Skin epidermis (tissue), 12 donors: Measurements from ENCODE around the gene CPPED1.
"Not testable (repeated sequence)": the region's sequence is repeated elsewhere in the genome, so short reads cannot be mapped to it uniquely, and the experiment has no call there.

ENCODE experiments used
- H3K27ac ChIP-seq, 21 experiments: fragments of 200-600 bp; sonication (generic) in 11 of 21; one replicate each; pipeline ENCODE4 v1.5.0; 2020; ENCODE audit warnings: mild to moderate bottlenecking in 3 of 21, inconsistent platforms in 2 of 21, moderate library complexity in 2 of 21
- H3K4me3 ChIP-seq, 7 experiments: fragments of 200-600 bp; sonication (generic) in 2 of 7; one replicate each; pipeline ENCODE4 v1.5.0; 2020; ENCODE audit warnings: inconsistent platforms in 2 of 7, mild to moderate bottlenecking in 2 of 7, moderate library complexity in 1 of 7

Gene CPPED1, protein sequence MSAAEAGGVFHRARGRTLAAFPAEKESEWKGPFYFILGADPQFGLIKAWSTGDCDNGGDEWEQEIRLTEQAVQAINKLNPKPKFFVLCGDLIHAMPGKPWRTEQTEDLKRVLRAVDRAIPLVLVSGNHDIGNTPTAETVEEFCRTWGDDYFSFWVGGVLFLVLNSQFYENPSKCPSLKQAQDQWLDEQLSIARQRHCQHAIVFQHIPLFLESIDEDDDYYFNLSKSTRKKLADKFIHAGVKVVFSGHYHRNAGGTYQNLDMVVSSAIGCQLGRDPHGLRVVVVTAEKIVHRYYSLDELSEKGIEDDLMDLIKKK

DNA sequence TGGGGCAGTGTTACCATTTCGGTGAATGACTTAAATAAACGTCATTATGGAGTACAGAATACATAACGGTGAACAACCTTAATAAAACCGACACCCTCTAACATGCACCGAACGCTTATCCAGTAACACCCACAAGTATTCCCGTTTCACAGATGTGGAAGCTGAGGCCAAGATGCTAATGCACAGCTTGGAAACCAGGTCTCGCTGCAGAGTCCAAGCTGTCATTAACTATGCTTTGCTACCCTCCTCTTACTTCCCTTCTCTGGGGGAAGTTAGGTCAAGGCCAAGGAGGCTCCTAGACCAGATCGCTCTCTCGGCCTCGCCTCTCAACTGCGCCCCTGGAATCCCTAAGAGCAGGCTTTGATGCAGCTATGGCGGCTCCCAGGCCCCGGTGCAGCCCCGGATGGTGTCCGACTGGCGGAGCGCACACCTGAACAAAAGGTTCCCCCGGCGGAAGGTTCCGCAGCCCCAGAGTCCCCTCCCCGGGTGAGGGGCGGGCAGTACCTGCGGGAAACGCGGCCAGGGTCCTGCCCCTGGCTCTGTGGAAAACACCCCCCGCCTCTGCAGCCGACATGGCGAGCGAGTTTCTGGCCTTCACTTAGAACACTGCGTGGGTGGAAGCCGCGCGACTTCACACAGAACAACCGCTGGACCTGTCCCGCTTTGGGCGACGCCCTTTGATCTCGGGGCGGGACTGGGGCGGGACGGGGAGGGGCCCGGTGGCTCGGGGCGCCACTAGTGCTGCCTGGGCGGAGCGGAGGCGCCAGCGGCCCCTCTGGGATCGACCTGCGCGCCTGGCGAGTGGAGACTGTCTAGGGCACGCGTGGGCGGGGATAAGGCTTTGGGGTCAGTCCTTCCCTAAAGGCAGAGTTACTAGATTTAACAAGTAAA, at the start of gene CPPED1:
Gene CPPED1, minus strand, starts transcription at position 685 of the 891 bp plus-strand sequence. Its CDS starts 111 bp downstream, at position 574.
- peak within 1 kb of the TSS; percentile 46 to 74 (median 54) for H3K4me3 ChIP-seq
- H3K27ac ChIP-seq: peak within 1 kb of the TSS; percentile 60 to 94 (median 86)

DNA sequence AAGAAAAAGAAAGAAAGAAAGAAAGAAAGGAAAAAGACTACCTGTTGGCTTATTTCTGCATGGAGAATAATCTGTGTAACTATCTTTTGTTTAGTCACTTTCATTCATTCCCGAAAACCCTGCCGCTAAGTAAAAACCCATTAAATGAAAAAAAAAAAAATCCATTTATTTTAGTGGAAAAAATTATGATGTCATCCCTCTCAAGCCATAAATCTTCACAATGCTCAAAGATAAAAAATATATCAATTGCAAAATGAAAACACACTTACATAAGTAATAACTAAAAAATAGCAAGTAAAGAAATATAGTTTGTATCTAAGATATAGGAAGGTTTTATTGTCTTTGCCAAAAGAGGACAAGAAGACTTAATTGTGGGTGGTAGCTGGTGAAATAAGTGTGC, 46.5 kb upstream of the CPPED1 start:
- Histone ChIP-seq H3K27ac (no peak overlapping the region), H3K4me3 (no peak overlapping the region)

DNA sequence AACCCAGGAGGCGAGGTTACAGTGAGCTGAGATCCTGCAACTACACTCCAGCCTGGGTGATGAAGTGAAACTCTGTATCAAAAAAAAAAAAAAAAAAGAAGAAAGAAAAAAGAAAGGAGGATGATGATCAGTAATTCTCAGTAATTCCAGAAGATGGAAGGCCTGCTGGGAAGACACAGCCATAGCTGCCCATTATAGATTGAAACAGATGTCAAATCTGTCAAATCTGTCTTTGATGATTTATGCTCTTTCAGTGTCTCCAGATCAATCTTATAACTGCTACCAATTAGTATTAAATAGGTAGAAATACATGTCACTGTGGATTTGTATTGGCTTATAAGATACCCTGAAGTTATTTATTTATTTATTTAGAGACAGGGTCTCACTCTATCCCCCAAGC, 42.9 kb upstream of the CPPED1 start:
- no peak overlapping the region for H3K27ac ChIP-seq
- H3K4me3 ChIP-seq: no peak overlapping the region

DNA sequence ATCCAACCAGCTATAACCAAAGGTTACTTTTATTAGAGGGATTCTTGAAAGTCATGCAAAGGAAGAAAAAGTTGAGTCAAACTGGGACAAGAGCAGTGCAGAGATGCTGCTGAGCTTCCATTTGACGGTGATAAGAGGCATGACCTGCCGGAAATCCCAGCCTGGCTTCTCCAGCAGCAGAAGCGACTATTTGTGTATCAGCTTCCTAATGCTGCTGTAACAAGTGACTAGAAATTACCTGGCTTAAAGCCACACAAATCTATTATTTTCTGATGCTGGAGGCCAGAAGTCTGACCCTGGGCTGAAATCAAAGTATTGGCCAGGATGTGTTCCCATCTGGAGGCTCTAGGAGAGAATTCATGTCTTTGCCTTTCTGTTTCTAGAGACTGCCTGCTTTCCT, 41.6 kb upstream of the CPPED1 start:
- Histone ChIP-seq H3K27ac (no peak overlapping the region), H3K4me3 (no peak overlapping the region)

DNA sequence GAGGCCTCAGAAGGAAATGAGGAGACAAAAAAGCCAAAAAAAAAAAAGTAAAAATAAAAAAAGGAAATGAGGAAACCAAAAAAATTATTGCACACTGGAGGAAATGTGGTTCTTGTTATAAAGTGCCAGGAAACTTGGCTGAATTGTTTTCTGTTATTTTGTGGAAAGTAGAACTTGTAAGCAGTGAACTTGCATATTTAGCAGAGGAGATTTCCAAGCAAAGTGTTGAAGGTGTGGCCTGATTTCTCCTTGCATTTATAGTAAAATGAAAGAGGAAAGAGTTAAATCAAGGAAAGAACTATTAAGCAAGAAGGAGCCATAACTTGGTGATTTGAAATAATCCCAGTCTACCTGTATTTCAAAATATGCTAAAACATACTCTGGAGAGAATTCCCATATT, 34.1 kb upstream of the CPPED1 start:
- Histone ChIP-seq H3K4me3 (no peak overlapping the region), H3K27ac (no peak overlapping the region)

DNA sequence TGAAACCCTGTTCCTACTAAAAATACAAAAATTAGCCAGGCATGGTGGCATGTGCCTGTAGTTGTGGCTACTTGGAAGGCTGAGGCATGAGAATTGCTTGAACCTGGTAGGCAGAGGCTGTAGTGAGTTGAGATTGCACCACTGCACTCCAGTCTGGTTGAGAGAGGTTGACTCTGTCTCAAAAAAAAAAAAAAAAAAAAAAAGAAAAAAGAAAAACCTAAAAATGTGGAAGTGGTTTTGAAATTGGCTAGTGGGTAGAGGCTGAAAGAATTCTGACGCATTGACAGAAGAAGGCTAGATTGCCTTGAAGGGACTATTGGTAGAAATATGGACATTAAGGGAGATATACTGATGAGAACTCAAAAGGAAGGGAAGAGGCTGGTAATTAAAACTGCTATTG, 33.6 kb upstream of the CPPED1 start:
- no peak overlapping the region for H3K27ac ChIP-seq
- H3K4me3 ChIP-seq: no peak overlapping the region

DNA sequence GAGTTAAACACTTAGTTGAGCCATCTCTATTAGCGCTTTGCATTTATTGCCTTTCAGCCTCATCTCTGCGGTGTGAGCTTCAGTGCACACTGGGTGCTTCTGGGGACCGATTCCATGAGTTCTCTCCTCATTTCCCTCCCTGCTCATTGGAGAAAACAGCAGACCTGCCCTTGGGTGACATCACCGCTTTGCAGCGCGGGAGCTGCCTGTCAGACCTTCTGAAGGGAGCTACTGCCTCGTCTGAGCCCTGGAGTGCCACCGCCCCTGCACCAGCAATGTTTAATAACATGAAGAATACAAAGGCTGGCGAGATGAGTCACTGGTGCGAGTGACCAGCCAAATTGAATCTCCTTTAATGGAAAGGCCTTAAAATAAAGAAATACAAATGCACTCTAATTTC, 30.2 kb upstream of the CPPED1 start:
- no peak overlapping the region for H3K27ac ChIP-seq
- no peak overlapping the region for H3K4me3 ChIP-seq

DNA sequence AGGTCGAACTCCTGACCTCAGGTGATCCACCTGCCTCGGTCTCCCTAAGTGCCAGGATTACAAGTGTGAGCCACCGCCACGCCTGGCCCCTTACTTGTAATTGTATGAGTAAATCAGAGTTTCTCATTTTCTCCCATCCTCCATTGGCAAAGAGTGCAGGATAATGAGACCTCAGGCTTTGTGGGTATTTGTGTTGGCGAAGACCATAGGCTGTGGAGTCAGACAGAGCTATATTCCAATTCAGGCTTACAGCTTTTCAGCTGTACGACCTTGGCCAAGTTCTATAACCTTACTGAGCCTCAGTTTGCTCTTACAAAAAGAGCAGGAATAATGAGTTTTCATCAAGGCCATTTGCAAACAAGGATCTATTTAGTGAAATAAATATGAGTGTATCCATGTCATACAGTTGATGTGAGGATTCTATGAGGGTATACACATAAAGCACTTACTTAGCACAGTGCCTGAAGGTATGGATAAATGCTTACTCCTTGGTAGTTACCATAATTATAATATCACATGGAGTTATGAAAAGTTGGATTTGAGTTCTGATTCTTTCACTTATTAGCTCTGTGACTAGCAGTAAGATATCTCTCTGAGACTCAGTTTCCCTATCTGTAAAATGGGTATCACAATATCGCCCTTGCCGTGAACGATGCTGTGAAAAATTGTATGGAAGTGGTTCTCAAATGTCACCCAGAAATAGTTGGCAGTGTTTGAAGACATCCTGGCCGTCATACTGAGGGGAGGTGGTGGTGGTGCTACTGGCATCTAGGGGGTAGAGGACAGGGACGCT, 25.6 kb upstream of the CPPED1 start:
- no peak overlapping the region for H3K27ac ChIP-seq
- no peak overlapping the region for H3K4me3 ChIP-seq

DNA sequence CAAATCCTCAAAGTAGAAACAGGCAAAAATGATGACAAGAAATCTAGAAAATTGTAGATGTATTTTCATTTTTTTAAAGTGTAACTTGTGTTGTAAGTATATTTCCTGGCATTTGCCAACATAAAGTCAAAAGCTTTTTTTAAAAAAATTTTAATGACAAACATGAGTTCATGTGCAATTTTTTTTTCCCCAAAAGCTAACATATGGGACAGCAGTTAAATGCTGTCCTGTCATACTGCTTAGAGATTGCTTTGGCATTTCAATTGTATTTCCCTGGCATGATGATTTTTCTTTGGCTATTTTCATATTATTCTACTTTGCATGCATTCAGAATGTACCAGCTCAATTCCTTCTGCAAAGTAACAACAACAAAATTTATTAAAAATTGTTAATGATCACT, 24.5 kb upstream of the CPPED1 start:
- no peak overlapping the region for H3K4me3 ChIP-seq

DNA sequence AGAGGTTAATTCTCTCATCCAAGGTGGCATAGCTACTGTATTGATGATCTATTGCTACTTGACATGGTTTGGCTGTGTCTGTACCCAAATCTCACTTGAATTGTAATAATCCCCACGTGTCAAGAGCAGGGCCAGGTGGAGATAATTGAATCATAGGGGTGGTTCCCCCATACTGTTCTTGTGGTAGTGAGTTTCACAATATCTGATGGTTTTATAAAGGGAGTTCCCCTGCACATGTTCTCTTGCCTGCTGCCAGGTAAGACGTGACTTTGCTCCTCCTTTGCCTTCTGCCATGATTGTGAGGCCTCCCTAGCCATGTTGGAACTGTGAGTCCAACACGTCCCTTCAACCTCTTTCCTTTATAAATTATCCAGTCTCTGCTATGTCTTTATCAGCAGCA, 22.9 kb upstream of the CPPED1 start:
- H3K4me3 ChIP-seq: no peak overlapping the region
- no peak overlapping the region for H3K27ac ChIP-seq

More for the DNA sequence above, 24.5 kb upstream of the CPPED1 start:
- no peak overlapping the region for H3K27ac ChIP-seq

DNA sequence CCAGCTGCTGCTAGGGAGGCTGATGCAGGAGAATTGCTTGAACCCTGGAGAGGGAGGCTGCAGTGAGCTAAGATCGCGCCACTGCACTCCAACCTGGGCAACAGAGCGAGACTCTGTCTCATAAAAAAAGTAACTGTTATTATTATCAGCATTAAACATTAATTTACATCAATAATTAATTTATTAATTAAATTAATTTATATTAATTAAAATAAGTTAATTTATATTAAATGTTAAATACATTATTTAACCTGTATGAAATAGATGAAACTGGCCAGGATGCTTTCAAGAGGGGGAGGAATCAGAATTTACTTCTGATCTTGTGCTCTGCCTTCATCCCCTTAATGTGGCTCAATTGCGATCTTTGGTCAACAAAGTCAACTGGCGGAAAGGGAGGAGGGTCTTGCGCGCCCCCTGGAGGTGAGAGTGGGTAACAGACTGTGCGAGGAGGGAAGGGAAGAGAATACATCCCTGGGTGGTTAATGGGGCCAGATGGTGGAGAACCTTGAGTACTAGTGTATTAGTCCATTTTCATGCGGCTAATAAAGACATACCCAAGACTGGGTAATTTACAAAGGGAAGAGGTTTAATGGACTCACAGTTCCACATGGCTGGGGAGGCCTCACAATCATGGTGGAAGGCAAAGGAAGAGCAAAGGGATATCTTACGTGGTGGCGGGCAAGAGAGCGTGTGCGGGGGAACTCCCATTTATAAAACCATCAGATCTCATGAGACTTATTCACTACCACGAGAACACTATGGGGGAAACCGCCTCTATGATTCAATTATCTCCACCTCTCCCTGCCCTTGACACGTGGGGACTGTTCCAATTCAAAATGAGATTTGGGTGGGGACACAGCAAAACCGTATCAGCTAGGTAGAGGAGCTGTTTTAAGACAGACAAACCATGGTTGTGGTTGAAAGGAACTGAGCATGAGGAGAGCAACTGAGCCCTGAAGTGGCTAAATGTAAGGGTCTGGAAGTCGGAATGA, 15.7 kb upstream of the CPPED1 start:
- Histone ChIP-seq H3K4me3 (no peak overlapping the region), H3K27ac (no peak overlapping the region)

DNA sequence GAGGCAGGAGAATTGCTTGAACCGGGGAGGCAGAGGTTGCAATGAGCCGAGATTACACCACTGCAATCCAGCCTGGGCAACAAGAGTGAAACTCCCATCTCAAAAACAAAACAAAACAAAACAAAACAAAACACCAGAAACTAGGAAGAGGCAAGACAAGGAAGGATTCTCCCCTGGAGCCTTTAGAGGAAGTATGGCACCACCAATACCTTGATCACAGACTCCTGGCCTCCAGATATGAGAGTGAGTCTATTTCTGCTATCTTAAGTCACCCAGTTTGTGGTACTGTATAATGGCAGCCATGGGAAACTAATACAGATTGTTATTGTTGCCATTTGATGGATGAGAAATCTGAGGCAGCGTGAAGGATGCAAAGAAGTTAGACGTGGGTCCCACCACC, 14.6 kb upstream of the CPPED1 start:
- Histone ChIP-seq H3K4me3 (no peak overlapping the region), H3K27ac (no peak overlapping the region)

DNA sequence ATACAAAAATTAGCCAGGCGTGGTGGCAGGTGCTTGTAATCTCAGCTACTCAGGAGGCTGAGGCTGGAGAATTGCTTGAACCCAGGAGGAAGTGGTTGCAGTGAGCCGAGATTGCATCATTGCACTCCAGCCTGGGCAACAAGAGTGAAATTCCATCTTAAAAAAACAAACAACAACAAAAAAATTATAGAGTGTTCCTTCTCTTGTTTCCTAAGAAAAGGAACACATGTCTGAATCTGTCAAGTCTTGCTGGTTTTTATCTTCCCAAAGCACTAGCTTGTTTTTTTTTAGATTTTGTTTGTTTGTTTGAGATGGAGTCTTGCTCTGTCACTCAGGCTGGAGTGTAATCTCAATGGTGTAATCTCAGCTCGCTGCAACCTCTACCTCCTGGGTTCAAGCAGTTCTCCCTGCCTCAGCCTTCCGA, 13.1 kb upstream of the CPPED1 start:
- not testable (repeated sequence) for H3K4me3 ChIP-seq
- peak overlapping the region in 1 of 21 experiments; percentile 11 for H3K27ac ChIP-seq

DNA sequence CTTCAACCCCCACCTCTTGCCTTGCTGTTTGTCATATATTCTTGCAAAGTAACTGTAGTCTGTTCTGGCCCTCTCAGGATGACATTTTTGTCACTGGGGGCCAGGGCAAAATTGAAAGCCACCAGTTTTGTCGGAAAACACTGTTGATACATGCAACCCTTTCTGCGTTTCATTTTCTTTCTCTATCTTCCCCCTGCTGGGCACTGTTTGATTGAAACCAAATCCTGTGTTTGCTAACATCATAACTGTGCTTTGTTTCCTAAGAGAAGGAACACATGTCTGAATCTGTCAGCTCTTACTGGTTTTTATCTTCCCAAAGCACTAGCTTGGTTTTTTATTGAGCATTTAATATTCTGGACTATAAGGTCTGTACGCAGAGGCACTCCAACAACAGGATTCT, 11.7 kb upstream of the CPPED1 start:
- Histone ChIP-seq H3K27ac (peak overlapping the region in 1 of 21 experiments; percentile 10), H3K4me3 (no peak overlapping the region)

DNA sequence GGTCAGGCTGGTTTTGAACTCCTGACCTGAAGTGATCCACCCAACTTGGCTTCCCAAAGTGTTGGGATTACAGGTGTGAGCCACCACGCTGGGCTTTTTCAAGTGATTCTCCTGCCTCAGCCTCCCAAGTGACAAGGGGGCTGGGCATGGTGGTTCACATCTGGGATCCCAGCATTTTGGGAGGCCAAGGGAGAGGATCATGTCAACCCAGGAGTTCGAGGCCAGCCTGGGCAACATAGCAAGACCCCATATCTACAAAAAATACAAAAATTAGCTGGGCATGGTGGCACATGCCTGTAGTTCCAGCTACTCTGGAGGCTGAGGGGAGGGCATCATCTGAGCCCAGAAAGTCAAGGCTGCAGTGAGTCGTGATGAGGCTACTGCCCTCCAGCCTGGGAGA, 10.0 kb upstream of the CPPED1 start:
- H3K4me3 ChIP-seq, H3K27ac ChIP-seq: not testable (repeated sequence)

DNA sequence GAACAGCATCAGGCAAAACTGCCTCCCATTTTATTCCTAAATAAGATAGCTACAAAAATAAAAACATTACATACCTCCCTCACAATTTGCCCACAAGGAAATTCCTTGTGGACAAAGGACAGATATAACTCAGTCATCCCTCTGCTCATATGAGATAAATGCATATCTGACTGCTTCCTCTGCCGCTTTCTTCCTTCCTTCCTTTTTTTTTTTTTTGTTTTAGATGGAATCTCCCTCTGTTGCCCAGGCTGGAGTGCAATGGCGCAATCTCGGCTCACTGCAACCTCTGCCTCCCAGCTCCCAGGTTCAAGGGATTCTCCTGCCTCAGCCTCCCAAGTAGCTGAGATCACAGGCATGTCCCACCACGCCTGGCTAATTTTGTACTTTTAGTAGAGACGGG, 9.6 kb upstream of the CPPED1 start:
- H3K27ac ChIP-seq, H3K4me3 ChIP-seq: not testable (repeated sequence)

DNA sequence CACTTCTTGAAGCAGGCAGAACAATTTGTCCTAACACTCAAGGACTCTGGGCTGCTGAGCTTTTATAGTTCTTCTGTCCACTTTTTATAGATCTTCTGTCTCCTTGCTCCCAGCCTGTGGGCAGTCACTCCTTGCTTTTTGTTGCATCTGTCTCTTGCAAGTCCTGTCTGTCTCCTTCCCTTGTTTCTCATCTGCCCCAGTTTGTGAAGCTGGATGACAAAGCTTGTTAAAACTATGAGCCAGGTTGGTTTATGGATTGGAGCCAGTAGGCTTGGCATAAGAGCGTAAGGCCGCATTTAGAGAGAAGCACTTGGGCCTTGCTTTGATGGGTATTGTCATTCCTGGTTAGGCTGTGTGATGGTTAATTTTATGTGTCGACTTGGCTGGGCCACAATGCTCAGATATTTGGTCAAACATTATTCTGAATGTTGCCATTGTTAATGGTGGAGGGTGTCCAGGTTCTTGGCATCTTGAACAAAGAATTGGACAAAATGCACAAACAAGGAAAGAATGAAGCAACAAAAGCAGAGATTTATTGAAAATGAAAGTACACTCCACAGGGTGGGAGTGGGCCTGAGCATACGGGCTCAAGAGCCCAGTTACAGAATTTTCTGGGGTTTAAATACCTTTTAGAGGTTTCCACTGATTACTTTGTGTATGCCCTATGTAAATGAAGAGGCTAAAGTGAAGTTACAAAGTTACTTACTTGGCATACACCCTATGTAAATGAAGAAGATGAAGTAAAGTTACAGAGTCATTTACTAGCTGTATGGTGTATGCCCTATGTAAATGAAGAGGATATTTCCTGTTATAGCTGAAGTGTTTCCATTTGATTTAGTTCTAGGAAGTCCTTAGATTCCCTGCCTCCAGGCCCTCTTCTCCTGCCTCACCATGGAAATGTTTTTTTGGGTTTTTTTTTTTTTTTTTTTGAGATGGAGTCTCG, 8.0 kb upstream of the CPPED1 start:
- Histone ChIP-seq H3K27ac (no peak overlapping the region), H3K4me3 (no peak overlapping the region)

DNA sequence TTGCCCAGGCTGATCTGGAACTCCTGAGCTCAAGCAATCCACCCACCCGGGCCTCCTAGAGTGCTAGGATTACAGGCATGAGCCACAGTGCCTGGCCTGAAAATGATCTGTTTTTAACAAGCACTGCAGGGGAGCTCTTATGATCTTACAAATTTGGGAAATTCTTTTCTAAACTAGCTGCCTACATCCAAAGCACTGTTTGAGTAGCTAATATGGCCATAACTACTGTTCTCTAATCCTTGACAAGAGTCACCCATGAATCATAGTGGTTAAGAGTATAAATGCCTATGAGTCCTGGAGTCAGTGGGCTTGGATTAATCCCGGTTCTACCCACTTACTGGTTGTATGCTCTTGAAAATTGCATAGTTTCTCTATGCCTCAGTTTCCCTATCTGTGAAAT, 1.4 kb upstream of the CPPED1 start:
- Histone ChIP-seq H3K27ac (no peak overlapping the region), H3K4me3 (no peak overlapping the region)
